HCEC 1CT (cell line): ENCODE data around the gene HIVEP3.

Experiments used
- DNase-seq: peaks from one replicate; pipeline ENCODE4 v3.0.0-alpha.2; 2017

HIVEP3 gene

GRCh38 chr1:41868241-41868998, 50.3 kb downstream of the HIVEP3 start:
- no peak for DNase-seq

DNA sequence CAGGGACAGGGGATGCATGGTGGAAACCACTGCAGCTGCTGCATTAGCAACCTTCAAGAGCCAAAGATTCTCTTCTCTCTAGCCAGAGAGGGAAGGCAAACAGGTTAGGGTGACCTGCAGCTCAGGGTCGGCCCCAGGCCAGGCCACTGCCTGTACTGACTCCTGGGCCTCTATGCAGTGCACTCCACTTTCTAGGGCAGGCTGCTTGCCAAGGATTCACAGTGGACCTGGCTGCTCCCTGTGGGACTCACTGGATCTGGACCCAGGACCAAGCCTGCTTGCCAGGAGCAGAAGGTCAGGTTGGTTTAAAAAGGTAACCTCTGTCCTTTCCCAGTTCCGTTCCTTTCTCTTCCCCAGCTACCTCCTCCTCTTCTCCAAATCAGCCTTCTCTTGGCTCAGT, 52.4 kb downstream of the HIVEP3 start:
- no peak for DNase-seq

- no peak for DNase-seq
Observed at GRCh38 chr1:41864471-41865040, 54.2 kb downstream of the HIVEP3 start.

DNA sequence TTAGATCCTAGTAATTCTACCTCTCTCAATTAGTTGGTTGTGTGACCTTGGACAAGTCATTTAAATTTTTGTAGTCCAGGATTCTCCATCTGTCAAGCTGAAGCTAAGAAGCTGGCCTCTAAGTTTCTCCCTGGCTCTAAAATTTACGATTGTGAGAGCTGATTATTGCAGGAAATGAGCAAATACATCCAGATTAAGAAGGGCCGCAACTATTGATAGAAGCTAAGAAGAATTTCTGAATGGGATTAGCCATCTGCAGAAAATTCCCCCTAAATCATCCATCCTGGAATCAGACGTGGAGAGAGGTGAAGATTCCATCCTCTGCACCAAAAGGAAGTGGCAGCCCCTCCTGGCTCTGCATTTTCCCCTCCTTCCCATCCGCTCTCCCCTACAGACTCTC, 55.0 kb downstream of the HIVEP3 start:
- DNase-seq, result no peak

DNA sequence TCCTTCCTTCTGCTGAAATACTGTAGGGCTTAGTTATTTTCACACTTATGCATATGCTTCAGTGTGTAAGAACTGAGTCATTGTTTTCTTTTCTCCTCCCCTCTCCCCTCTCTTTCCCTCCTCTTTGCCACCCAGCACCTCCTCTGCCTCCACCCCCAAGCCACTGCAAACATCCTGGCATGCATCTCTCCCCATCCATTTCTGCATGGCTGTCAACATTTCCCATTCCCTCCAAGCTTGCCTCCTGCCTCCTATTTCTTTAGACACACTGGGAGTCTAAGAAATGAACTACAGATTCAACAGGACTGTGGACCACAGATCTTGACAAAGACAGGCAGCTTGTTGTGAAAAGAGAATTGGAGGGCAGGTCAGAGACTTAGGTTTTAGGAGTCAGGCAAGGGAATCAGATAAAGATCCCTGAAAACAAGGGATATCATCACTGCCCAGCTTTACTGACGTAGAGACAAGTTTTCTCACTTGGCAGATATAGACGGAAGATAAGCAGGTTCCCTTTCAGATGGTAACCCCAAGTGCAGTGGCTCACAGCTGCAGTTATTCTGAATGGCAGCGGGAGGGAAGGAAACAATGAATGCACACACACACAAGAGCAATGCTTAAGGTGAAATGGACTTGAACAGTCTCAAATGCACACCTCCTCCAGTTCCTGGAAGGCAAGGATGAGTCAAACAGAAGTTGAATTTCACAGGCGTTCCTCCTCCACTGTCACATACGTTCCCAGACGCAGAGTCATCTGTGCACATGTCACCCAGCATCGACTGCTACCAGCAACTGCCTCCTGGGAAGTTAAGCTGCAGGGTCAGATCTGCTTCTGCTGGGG, 56.1 kb downstream of the HIVEP3 start:
- peak; percentile 18 for DNase-seq

- DNase-seq, result no peak
Observed at GRCh38 chr1:41861535-41862383, 57.0 kb downstream of the HIVEP3 start.

- no peak for DNase-seq
Observed at GRCh38 chr1:41860771-41861170, 58.0 kb downstream of the HIVEP3 start.

GRCh38 chr1:41860214-41860613, 58.5 kb downstream of the HIVEP3 start:
- no peak for DNase-seq

DNA sequence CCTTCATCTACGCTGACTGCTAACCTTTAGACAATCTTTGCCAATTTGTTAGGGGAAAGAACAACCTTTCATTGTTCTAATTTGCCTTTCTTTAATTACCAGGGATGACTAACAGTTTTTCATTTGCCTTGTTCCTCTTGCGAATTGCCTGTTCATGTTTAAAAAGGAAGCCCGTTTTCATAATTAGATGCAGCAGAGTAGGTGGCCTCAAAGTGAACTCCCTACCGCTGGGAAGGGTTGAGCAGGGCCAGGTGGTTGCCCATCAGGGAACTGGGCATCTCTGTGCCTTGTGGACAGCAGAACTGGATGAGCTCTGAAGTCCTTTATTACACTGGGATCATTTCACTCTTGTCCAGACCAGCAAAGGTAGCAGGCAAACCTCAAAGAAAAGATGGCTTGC, 59.0 kb downstream of the HIVEP3 start:
- DNase-seq, result no peak

GRCh38 chr1:41856944-41857285, 61.8 kb downstream of the HIVEP3 start:
- no peak for DNase-seq

DNA sequence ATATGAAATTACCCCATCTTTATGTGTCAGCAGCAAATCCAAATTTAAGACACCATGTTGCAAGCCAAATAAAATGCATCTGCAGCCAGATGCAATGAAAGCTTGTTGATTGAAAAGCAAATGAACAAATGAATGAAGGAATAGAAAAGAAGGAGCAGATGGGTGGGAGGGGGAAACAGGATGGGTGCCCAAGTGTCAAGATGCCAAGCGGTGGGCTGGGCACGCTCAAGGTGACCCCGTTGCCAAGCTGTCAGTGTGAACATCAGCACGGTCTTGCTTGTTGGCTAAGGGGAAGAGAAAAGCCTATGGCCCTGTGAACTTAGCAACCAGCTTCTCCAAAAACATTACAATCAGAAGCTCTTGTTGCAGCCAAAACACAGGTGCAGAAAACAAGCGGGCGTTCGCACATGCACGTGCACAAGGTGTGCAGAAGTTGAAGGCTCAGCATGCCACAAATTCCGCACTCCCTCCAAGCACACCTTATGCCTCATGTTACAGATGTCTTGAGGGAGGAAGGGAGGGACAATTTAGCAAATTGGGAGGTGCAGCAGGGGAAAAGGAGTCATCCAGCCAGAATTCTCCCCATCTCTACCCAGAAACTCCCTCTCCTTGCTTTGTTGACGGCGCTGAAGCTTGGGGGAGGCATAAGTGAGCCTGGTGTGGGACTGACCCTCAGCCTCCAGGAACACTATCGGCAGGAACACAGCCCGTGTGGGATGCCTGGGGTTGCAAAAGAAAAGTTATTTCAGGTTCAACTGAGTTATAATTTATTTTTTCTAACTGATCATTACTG, 62.4 kb downstream of the HIVEP3 start:
- DNase-seq, result no peak

GRCh38 chr1:41855713-41856112, 63.0 kb downstream of the HIVEP3 start:
- no peak for DNase-seq

GRCh38 chr1:41853907-41854306, 64.8 kb downstream of the HIVEP3 start:
- no peak for DNase-seq

DNA sequence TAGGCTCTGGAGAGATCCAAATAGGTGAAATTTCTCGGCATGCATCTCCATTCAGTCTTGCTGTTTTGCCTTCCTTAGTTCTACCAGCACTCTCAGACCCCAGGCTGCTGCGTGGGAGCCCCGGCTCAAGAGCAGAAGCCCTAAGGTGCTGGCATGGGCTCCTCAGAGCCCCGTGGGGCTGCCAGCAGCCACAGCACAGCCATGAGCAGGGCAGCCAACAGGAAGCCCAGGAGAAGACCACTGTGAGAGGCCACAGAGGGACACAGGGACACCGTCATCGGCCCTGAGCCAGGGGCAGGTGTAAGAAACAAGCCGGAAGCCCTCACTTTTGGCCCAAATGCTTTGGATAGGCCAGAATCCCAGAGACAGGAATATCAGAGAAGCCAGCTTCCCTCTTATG, 66.6 kb downstream of the HIVEP3 start:
- no peak for DNase-seq

GRCh38 chr1:41851589-41851988, 67.1 kb downstream of the HIVEP3 start:
- DNase-seq, result peak; percentile 43

GRCh38 chr1:41850029-41850428, 68.7 kb downstream of the HIVEP3 start:
- DNase-seq, result no peak

- no peak for DNase-seq
Observed at GRCh38 chr1:41849211-41849759, 69.4 kb downstream of the HIVEP3 start.

GRCh38 chr1:41848216-41848952, 70.3 kb downstream of the HIVEP3 start:
- no peak for DNase-seq

DNA sequence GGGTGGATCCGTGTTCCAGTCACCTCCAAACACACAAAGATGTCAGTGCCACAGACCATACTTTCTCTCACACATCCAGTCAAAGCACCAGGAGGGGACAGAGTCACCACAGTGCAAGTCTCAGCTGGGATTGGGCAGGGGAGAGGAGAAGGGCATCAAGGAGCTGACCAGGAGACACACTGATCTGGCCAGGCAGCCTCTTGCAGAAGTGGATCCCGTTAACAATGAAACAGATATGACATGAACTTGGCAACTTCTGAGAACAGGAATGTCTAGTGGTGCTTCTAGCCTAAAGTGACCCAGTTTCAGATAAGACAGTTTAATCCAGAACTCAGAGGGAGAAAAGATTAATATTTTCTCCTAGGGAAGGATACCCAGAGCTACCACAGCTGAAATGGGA, 71.0 kb downstream of the HIVEP3 start:
- no peak for DNase-seq

DNA sequence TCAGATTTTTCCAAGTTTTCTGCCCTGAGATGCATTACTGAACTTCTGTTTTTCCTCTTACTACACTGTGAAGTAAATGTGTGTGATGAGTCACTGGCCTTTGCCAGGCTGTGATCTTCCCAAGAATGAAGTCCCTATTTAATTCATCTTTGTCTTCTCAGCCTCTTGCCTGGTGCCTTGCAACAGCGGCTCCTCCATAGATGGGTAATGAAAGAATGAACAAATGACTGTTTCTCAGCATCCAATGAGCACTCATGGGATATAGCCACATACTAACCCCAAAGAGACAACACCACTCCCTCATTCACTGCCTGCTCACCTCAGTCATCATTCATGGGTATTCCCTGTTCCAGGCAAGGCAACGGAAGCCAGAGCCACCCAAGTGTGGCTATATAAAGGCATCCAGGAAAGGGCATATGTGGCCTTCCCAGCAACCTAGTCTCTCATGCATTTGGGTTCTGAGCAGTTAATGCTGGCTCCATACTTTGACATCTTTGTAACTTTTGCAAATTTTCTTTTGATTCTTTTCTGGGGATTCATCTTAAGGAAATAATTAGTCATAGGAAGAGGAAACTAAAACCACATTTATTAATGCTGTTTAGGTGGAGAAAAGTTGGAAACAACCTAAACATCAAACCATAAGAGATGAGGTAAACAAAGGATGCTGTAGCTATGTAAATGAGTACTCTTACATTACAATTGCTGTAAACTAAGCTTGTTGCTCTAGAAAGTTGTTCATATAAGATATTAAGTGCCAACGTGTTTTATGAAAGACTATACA, 71.9 kb downstream of the HIVEP3 start:
- DNase-seq, result peak; percentile 24
